Activated naive CD8-positive, alpha-beta T cell treated with anti-CD3 and anti-CD28 coated beads, Interleukin-2, amount 50 U/mL, for 24 hours (primary cell): ENCODE measurements around the gene AOAH.
A peak's percentile ranks its signal among the peaks of the same experiment; 100 is the strongest.

Experiments
- ATAC-seq: fragments of 150-1000 bp; cut with Tn5 transposase; one replicate; pipeline ENCODE4 v1.10.0; 2021
- DNase-seq: peaks from one replicate; pipeline ENCODE4 v3.0.0; 2021
- H3K27ac Mint-ChIP-seq: one replicate; pipeline ENCODE4 v1.8.0; 2021; ENCODE audit warnings: mild to moderate bottlenecking, mixed read lengths
- H3K27me3 Mint-ChIP-seq: one replicate; pipeline ENCODE4 v1.8.0; 2021; ENCODE audit warnings: mixed read lengths
- H3K36me3 Mint-ChIP-seq: one replicate; pipeline ENCODE4 v1.8.0; 2021; ENCODE audit warnings: low read depth, mixed read lengths
- H3K4me1 Mint-ChIP-seq: one replicate; pipeline ENCODE4 v1.8.0; 2021; ENCODE audit warnings: mixed read lengths
- H3K4me3 Mint-ChIP-seq: one replicate; pipeline ENCODE4 v1.8.0; 2021; ENCODE audit warnings: mild to moderate bottlenecking, moderate library complexity, mixed read lengths
- H3K9me3 Mint-ChIP-seq: one replicate; pipeline ENCODE4 v1.8.0; 2021; ENCODE audit warnings: mixed read lengths

The AOAH gene

GRCh38 chr7:36606153-36606975, 117.9 kb downstream of the AOAH start:
- H3K4me3 Mint-ChIP-seq = no peak overlapping the region
- H3K9me3 Mint-ChIP-seq = no peaks in the 10 kb centered on the region

GRCh38 chr7:36605261-36606051, 118.8 kb downstream of the AOAH start:
- no peak for ATAC-seq
- H3K27me3 Mint-ChIP-seq = no peaks in the 10 kb centered on the region
- DNase-seq = no peak
- no peak overlapping the region for H3K4me3 Mint-ChIP-seq
- H3K36me3 Mint-ChIP-seq = no peaks in the 10 kb centered on the region
- H3K27ac Mint-ChIP-seq = no peak overlapping the region
- H3K9me3 Mint-ChIP-seq = no peaks in the 10 kb centered on the region
- peaks cover 57% of the 10 kb centered on the region for H3K4me1 Mint-ChIP-seq

More at GRCh38 chr7:36606153-36606975, 117.9 kb downstream of the AOAH start:
- DNase-seq = no peak
- ATAC-seq = no peak
- Mint-ChIP-seq H3K4me1 (peaks cover 48% of the 10 kb centered on the region), H3K36me3 (no peaks in the 10 kb centered on the region), H3K27ac (no peak overlapping the region), H3K27me3 (no peaks in the 10 kb centered on the region)

- no peak for ATAC-seq
- no peak overlapping the region for H3K27ac Mint-ChIP-seq
- H3K4me3 Mint-ChIP-seq = no peak overlapping the region
- no peaks in the 10 kb centered on the region for H3K27me3 Mint-ChIP-seq
- H3K4me1 Mint-ChIP-seq = peaks cover 63% of the 10 kb centered on the region
- DNase-seq = no peak
- H3K9me3 Mint-ChIP-seq = no peaks in the 10 kb centered on the region
- no peaks in the 10 kb centered on the region for H3K36me3 Mint-ChIP-seq
Measured at GRCh38 chr7:36604806-36605205, 119.5 kb downstream of the AOAH start.

GRCh38 chr7:36602934-36603887, 121.1 kb downstream of the AOAH start:
- Mint-ChIP-seq H3K27me3 (no peaks in the 10 kb centered on the region), H3K4me3 (no peak overlapping the region), H3K4me1 (peaks cover 67% of the 10 kb centered on the region), H3K9me3 (no peaks in the 10 kb centered on the region), H3K36me3 (no peaks in the 10 kb centered on the region), H3K27ac (peak overlapping the region; percentile 9)
- DNase-seq = no peak
- peak; percentile 41 for ATAC-seq

GRCh38 chr7:36602511-36602910, 121.8 kb downstream of the AOAH start:
- Mint-ChIP-seq H3K4me1 (peaks cover 66% of the 10 kb centered on the region), H3K9me3 (no peaks in the 10 kb centered on the region), H3K4me3 (no peak overlapping the region), H3K27ac (peak overlapping the region; percentile 53), H3K36me3 (no peaks in the 10 kb centered on the region), H3K27me3 (no peaks in the 10 kb centered on the region)
- no peak for ATAC-seq
- DNase-seq = no peak

- no peaks in the 10 kb centered on the region for H3K27me3 Mint-ChIP-seq
- DNase-seq (no peak), ATAC-seq (no peak)
- peaks cover 64% of the 10 kb centered on the region for H3K4me1 Mint-ChIP-seq
- peak overlapping the region; percentile 58 for H3K27ac Mint-ChIP-seq
- H3K36me3 Mint-ChIP-seq = no peaks in the 10 kb centered on the region
- H3K4me3 Mint-ChIP-seq = no peak overlapping the region
- no peaks in the 10 kb centered on the region for H3K9me3 Mint-ChIP-seq
Measured at GRCh38 chr7:36601601-36602000, 122.7 kb downstream of the AOAH start.

- Mint-ChIP-seq H3K9me3 (no peaks in the 10 kb centered on the region), H3K27me3 (no peaks in the 10 kb centered on the region), H3K27ac (peak overlapping the region; percentile 58), H3K36me3 (no peaks in the 10 kb centered on the region), H3K4me1 (peaks cover 60% of the 10 kb centered on the region), H3K4me3 (peak overlapping the region; percentile 18)
- ATAC-seq (peak; percentile 89), DNase-seq (peak; percentile 21)
Measured at GRCh38 chr7:36600869-36601530, 123.3 kb downstream of the AOAH start.

GRCh38 chr7:36600314-36600682, 124.0 kb downstream of the AOAH start:
- Mint-ChIP-seq H3K36me3 (no peaks in the 10 kb centered on the region), H3K9me3 (no peaks in the 10 kb centered on the region), H3K27ac (no peak overlapping the region), H3K27me3 (no peaks in the 10 kb centered on the region), H3K4me3 (no peak overlapping the region), H3K4me1 (peaks cover 55% of the 10 kb centered on the region)
- ATAC-seq (no peak), DNase-seq (no peak)

- Mint-ChIP-seq H3K9me3 (no peaks in the 10 kb centered on the region), H3K4me1 (peaks cover 52% of the 10 kb centered on the region), H3K27me3 (no peaks in the 10 kb centered on the region), H3K27ac (no peak overlapping the region), H3K36me3 (no peaks in the 10 kb centered on the region), H3K4me3 (no peak overlapping the region)
- no peak for ATAC-seq
- no peak for DNase-seq
Measured at GRCh38 chr7:36599645-36600313, 124.5 kb downstream of the AOAH start.

GRCh38 chr7:36598054-36598674, 126.1 kb downstream of the AOAH start:
- H3K27ac Mint-ChIP-seq = no peak overlapping the region
- H3K4me1 Mint-ChIP-seq = peaks cover 48% of the 10 kb centered on the region
- no peak for DNase-seq
- H3K9me3 Mint-ChIP-seq = no peaks in the 10 kb centered on the region
- ATAC-seq = no peak
- peaks cover 2% of the 10 kb centered on the region for H3K36me3 Mint-ChIP-seq
- no peak overlapping the region for H3K4me3 Mint-ChIP-seq
- no peaks in the 10 kb centered on the region for H3K27me3 Mint-ChIP-seq

- Mint-ChIP-seq H3K36me3 (peaks cover 6% of the 10 kb centered on the region), H3K27ac (no peak overlapping the region), H3K4me3 (no peak overlapping the region), H3K9me3 (no peaks in the 10 kb centered on the region), H3K4me1 (peaks cover 39% of the 10 kb centered on the region), H3K27me3 (no peaks in the 10 kb centered on the region)
- DNase-seq (no peak), ATAC-seq (no peak)
Measured at GRCh38 chr7:36597090-36597773, 127.1 kb downstream of the AOAH start.

- Mint-ChIP-seq H3K4me1 (peaks cover 12% of the 10 kb centered on the region), H3K4me3 (no peak overlapping the region), H3K9me3 (no peaks in the 10 kb centered on the region), H3K27me3 (no peaks in the 10 kb centered on the region), H3K27ac (no peak overlapping the region), H3K36me3 (peaks cover 6% of the 10 kb centered on the region)
- no peak for ATAC-seq
- DNase-seq = no peak
Measured at GRCh38 chr7:36594445-36594844, 129.8 kb downstream of the AOAH start.

- ATAC-seq (no peak), DNase-seq (no peak)
- Mint-ChIP-seq H3K36me3 (peaks cover 6% of the 10 kb centered on the region), H3K27me3 (no peaks in the 10 kb centered on the region), H3K9me3 (no peaks in the 10 kb centered on the region), H3K4me1 (no peaks in the 10 kb centered on the region), H3K27ac (no peak overlapping the region), H3K4me3 (no peak overlapping the region)
Measured at GRCh38 chr7:36591636-36592035, 132.7 kb downstream of the AOAH start.
